ENCODE results near the gene PDGFC. TPM values are rescaled to one million over a fixed set of nuclear protein-coding genes. Genes with fewer than 3 reads are reported as not detected.

PDGFC gene
- total RNA-seq, 1 experiment from 2014 or later = 4.5 TPM

DNA sequence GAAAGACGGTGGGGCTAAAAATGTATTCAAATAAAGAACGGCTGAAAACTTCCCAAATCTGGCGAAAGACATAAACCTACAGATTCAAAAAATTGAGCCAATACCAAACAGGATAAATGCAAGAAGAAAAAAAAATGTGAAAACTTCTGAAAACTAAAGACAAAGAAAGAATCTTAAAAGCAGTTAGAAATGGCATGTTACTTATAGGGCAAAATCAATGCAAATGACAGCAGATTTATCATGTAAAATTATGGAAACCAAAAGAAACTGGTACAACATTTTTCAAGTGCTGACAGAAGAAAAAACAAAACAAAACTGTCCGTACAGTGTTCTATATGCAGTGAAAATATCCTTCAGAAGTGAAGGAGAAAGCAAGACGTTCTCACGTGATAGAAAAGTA is 239.0 kb downstream of the PDGFC start:
- H3K23ac ChIP-seq (ENCODE audit: insufficient read length, low read depth, low read length) = no peak overlapping the region
- Mint-ChIP-seq H3K27ac (no peak overlapping the region), H3K4me3 (no peak overlapping the region), H3K9me3 (peaks cover 14 to 22% of the 10 kb centered on the region in 2 experiments), H3K4me1 (no peaks in the 10 kb centered on the region), H3K36me3 (ENCODE audit: insufficient read depth in 1 of 3, low read depth in 3 of 3) (peaks cover 11 to 19% (median 14%) of the 10 kb centered on the region in 3 experiments), H3K27me3 (ENCODE audit: low read depth) (no peaks in the 10 kb centered on the region; the same call in 1 of the 2 replicates)
- no peaks in the 10 kb centered on the region for H3K79me1 ChIP-seq (ENCODE audit: insufficient read depth, low read depth, low read length, poor library complexity, severe bottlenecking)
- no peak overlapping the region for H3K18ac ChIP-seq (ENCODE audit: insufficient read length, low read depth, low read length)
- no peak overlapping the region for H2BK5ac ChIP-seq (ENCODE audit: insufficient read length, low read length)
- no peak overlapping the region for H2BK20ac ChIP-seq (ENCODE audit: low read depth, low read length, poor library complexity, severe bottlenecking)
- TF ChIP-seq, protein P1, sequence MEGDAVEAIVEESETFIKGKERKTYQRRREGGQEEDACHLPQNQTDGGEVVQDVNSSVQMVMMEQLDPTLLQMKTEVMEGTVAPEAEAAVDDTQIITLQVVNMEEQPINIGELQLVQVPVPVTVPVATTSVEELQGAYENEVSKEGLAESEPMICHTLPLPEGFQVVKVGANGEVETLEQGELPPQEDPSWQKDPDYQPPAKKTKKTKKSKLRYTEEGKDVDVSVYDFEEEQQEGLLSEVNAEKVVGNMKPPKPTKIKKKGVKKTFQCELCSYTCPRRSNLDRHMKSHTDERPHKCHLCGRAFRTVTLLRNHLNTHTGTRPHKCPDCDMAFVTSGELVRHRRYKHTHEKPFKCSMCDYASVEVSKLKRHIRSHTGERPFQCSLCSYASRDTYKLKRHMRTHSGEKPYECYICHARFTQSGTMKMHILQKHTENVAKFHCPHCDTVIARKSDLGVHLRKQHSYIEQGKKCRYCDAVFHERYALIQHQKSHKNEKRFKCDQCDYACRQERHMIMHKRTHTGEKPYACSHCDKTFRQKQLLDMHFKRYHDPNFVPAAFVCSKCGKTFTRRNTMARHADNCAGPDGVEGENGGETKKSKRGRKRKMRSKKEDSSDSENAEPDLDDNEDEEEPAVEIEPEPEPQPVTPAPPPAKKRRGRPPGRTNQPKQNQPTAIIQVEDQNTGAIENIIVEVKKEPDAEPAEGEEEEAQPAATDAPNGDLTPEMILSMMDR (conservative IDR thresholded peaks at IDR 0.05) = no peak
- H2AK5ac ChIP-seq (ENCODE audit: insufficient read length, low read length) = no peak overlapping the region
- H2BK120ac ChIP-seq (ENCODE audit: low read depth, low read length, poor library complexity, severe bottlenecking) = no peak overlapping the region
- no peak overlapping the region for H3T11ph ChIP-seq (ENCODE audit: low read length)
- no peak overlapping the region for H3K27ac ChIP-seq (ENCODE audit: insufficient read length, low read depth, low read length)
- H3K4me1 ChIP-seq (ENCODE audit: insufficient read depth, low read length) = no peaks in the 10 kb centered on the region; the same call in 1 of the 2 replicates
- H3K56ac ChIP-seq (ENCODE audit: insufficient read length, low read depth, low read length) = no peak overlapping the region
- no peak overlapping the region for H2AFZ ChIP-seq (ENCODE audit: low read length)
- no peaks in the 10 kb centered on the region for H4K20me1 ChIP-seq (ENCODE audit: control insufficient read depth, insufficient read depth, insufficient read length)
- H2BK15ac ChIP-seq (ENCODE audit: low read depth, low read length) = no peak overlapping the region
- H3K9ac ChIP-seq (ENCODE audit: extremely low read depth, insufficient read length, low read length) = no peak overlapping the region
- H3K23me2 ChIP-seq (ENCODE audit: insufficient read length, low read depth, low read length, poor library complexity, severe bottlenecking) = no peaks in the 10 kb centered on the region
- H4K91ac ChIP-seq (ENCODE audit: insufficient read length, low read depth, low read length) = no peak overlapping the region
- H3K27me3 ChIP-seq (ENCODE audit: insufficient read depth, low read length) = no peaks in the 10 kb centered on the region
- H4K8ac ChIP-seq (replicated peaks; ENCODE audit: insufficient read length, low read depth, low read length) = no peak overlapping the region
- no peak overlapping the region for H3K14ac ChIP-seq (ENCODE audit: insufficient read depth, low read length)
- no peaks in the 10 kb centered on the region for H3K79me2 ChIP-seq (ENCODE audit: insufficient read depth, low read length)
- DNase-seq = no peak
- H3K4me2 ChIP-seq (ENCODE audit: insufficient read depth, insufficient read length, low read length) = no peak overlapping the region
- peaks cover 7% of the 10 kb centered on the region for H3K9me3 ChIP-seq (ENCODE audit: control insufficient read depth, low read depth, low read length)
- no peak overlapping the region for H4K5ac ChIP-seq (ENCODE audit: insufficient read length, low read depth, low read length)
- no peak overlapping the region for H2BK12ac ChIP-seq (ENCODE audit: insufficient read length, low read depth, low read length)
- no peak overlapping the region for H3K4ac ChIP-seq (ENCODE audit: low read depth, low read length)
- WGBS (ENCODE audit: extremely low coverage, insufficient read length, low lambda C conversion rate) = no CpG with 5 or more reads among the region's 6 CpGs
